Stimulated activated CD8-positive, alpha-beta memory T cell treated with anti-CD3 and anti-CD28 coated beads, Interleukin-15, amount 100 ng/mL, for 24 hours (primary cell): ENCODE results near the gene CFAP99.

ENCODE experiments used
- DNase-seq: peaks from one replicate; pipeline ENCODE4 v3.0.0-alpha.2; 2020; ENCODE audit warnings: low read depth

Gene CFAP99

GRCh38 chr4:2470791-2471190 is 52.0 kb downstream of the CFAP99 start:
- no peak for DNase-seq

- no peak for DNase-seq
These were observed 53.4 kb downstream of the CFAP99 start for GRCh38 chr4:2472187-2472586.

GRCh38 chr4:2478229-2478628 is 59.5 kb downstream of the CFAP99 start:
- no peak for DNase-seq

- DNase-seq: no peak
These were observed 61.9 kb downstream of the CFAP99 start for GRCh38 chr4:2480649-2481048.

- no peak for DNase-seq
These were observed 63.4 kb downstream of the CFAP99 start for GRCh38 chr4:2482192-2482591.

GRCh38 chr4:2482693-2483092 is 63.9 kb downstream of the CFAP99 start:
- DNase-seq: no peak

- no peak for DNase-seq
These were observed 64.5 kb downstream of the CFAP99 start for GRCh38 chr4:2483237-2483636.

GRCh38 chr4:2484185-2484584 is 65.4 kb downstream of the CFAP99 start:
- no peak for DNase-seq

GRCh38 chr4:2484993-2485392 is 66.2 kb downstream of the CFAP99 start:
- peak; percentile 21 for DNase-seq

GRCh38 chr4:2485956-2486355 is 67.2 kb downstream of the CFAP99 start:
- DNase-seq: no peak

GRCh38 chr4:2486981-2487380 is 68.2 kb downstream of the CFAP99 start:
- no peak for DNase-seq

GRCh38 chr4:2487632-2488031 is 68.9 kb downstream of the CFAP99 start:
- no peak for DNase-seq

- DNase-seq: no peak
These were observed 70.5 kb downstream of the CFAP99 start for GRCh38 chr4:2489081-2489805.

GRCh38 chr4:2489841-2490552 is 71.2 kb downstream of the CFAP99 start:
- DNase-seq: no peak

- no peak for DNase-seq
These were observed 74.2 kb downstream of the CFAP99 start for GRCh38 chr4:2492970-2493369.

- no peak for DNase-seq
These were observed 76.2 kb downstream of the CFAP99 start for GRCh38 chr4:2494992-2495391.

- no peak for DNase-seq
These were observed 78.6 kb downstream of the CFAP99 start for GRCh38 chr4:2497324-2497723.

- no peak for DNase-seq
These were observed 79.2 kb downstream of the CFAP99 start for GRCh38 chr4:2497931-2498330.

- DNase-seq: no peak
These were observed 81.8 kb downstream of the CFAP99 start for GRCh38 chr4:2500547-2500946.

GRCh38 chr4:2501034-2501594 is 82.4 kb downstream of the CFAP99 start:
- DNase-seq: no peak

- no peak for DNase-seq
These were observed 85.1 kb downstream of the CFAP99 start for GRCh38 chr4:2503809-2504208.

- no peak for DNase-seq
These were observed 88.5 kb downstream of the CFAP99 start for GRCh38 chr4:2507259-2507658.

- DNase-seq: no peak
These were observed 89.1 kb downstream of the CFAP99 start for GRCh38 chr4:2507855-2508254.
